Tibial artery (tissue), 4 donors: ENCODE results near the gene ADAMTSL1.

Source experiments
- DNase-seq, 2 donors: peaks; one replicate each; pipeline ENCODE4 v3.0.0-alpha.2; 2019
- H3K27ac ChIP-seq, 2 donors: fragments of 200-600 bp; sonication (generic) in 1 of 2; 1 replicate in 1 of 2; 2 replicates in 1 of 2; pipeline ENCODE4 v1.5.1; 2018 to 2019; ENCODE audit warnings: mild to moderate bottlenecking in 1 of 2
- H3K27me3 ChIP-seq, 2 donors: fragments of 200-600 bp; sonication (generic) in 1 of 2; one replicate each; pipeline versions ENCODE4 v1.5.1 to v1.6.0; 2016 to 2019
- H3K36me3 ChIP-seq, 3 donors: fragments of 200-600 bp; sonication (generic) in 2 of 3; one replicate each; pipeline ENCODE4 v1.5.1; 2016 to 2019; ENCODE audit warnings: mild to moderate bottlenecking in 2 of 3
- H3K4me1 ChIP-seq, 4 donors: fragments of 200-600 bp; sonication (generic) in 2 of 4; 1 replicate in 3 of 4; 2 replicates in 1 of 4; pipeline ENCODE4 v1.5.1; 2016 to 2019
- H3K4me3 ChIP-seq, 2 donors: fragments of 200-600 bp; sonication (generic) in 1 of 2; 1 replicate in 1 of 2; 2 replicates in 1 of 2; pipeline ENCODE4 v1.5.1; 2018 to 2019; ENCODE audit warnings: mild to moderate bottlenecking in 2 of 2
- H3K9me3 ChIP-seq, 3 donors: fragments of 200-600 bp; sonication (generic) in 1 of 3; one replicate each; pipeline ENCODE4 v1.5.1; 2016 to 2019
- CTCF ChIP-seq, 2 experiments: fragments of 200-600 bp in 1 of 2; fragments of 450-650 bp in 1 of 2; IDR thresholded peaks; one replicate each; pipeline ENCODE4 v1.5.1; 2017 to 2019; ENCODE audit warnings: antibody characterized with exemption in 2 of 2, mild to moderate bottlenecking in 1 of 2, moderate library complexity in 1 of 2
- intact Hi-C: fragments of 100-400 bp; cut with DNase I; formaldehyde crosslinking; loops from one replicate; pipeline ENCODE4 v1.15.0; 2023; ENCODE audit warnings: low total_unique reads

ADAMTSL1 gene

GRCh38 chr9:18622186-18622836 is 148.4 kb downstream of the ADAMTSL1 start:
- intact Hi-C loops: no loop called here
- no peaks in the 10 kb centered on the region for H3K27me3 ChIP-seq
- H3K4me1 ChIP-seq: peaks cover 0 to under 1% (median 0%) of the 10 kb centered on the region in 4 donors
- H3K27ac ChIP-seq: no peak overlapping the region
- no peak for DNase-seq
- no peak for TF ChIP-seq CTCF (IDR thresholded peaks at IDR 0.05)
- no peaks in the 10 kb centered on the region for H3K9me3 ChIP-seq
- no peaks in the 10 kb centered on the region for H3K36me3 ChIP-seq
- no peak overlapping the region for H3K4me3 ChIP-seq

GRCh38 chr9:18623221-18624079 is 149.5 kb downstream of the ADAMTSL1 start:
- DNase-seq: no peak
- intact Hi-C loops: no loop called here
- Histone ChIP-seq H3K4me3 (no peak overlapping the region), H3K9me3 (peaks cover 0 to 6% (median 0%) of the 10 kb centered on the region in 3 donors), H3K27ac (no peak overlapping the region), H3K36me3 (no peaks in the 10 kb centered on the region), H3K27me3 (no peaks in the 10 kb centered on the region), H3K4me1 (no peaks in the 10 kb centered on the region)
- no peak for TF ChIP-seq CTCF (IDR thresholded peaks at IDR 0.05)

- Histone ChIP-seq H3K27me3 (no peaks in the 10 kb centered on the region), H3K9me3 (peaks cover 0 to 6% (median 0%) of the 10 kb centered on the region in 3 donors), H3K4me1 (peaks cover 0 to 12% (median 2%) of the 10 kb centered on the region in 4 donors), H3K27ac (no peak overlapping the region), H3K4me3 (no peak overlapping the region), H3K36me3 (no peaks in the 10 kb centered on the region)
- no peak for DNase-seq
- TF ChIP-seq CTCF (IDR thresholded peaks at IDR 0.05): no peak
- intact Hi-C loops: no loop called here
Observed at GRCh38 chr9:18626046-18626698, 152.2 kb downstream of the ADAMTSL1 start.

GRCh38 chr9:18629136-18629535 is 155.2 kb downstream of the ADAMTSL1 start:
- H3K9me3 ChIP-seq: peaks cover 0 to 6% (median 0%) of the 10 kb centered on the region in 3 donors
- no peak overlapping the region for H3K4me3 ChIP-seq
- no peaks in the 10 kb centered on the region for H3K36me3 ChIP-seq
- no peak overlapping the region for H3K27ac ChIP-seq
- H3K4me1 ChIP-seq: peaks cover 0 to 30% (median 9%) of the 10 kb centered on the region in 4 donors
- intact Hi-C loops: no loop called here
- no peak for DNase-seq
- no peak for TF ChIP-seq CTCF (IDR thresholded peaks at IDR 0.05)
- H3K27me3 ChIP-seq: no peaks in the 10 kb centered on the region

- Histone ChIP-seq H3K27me3 (no peaks in the 10 kb centered on the region), H3K4me1 (peaks cover 0 to 30% (median 9%) of the 10 kb centered on the region in 4 donors), H3K36me3 (no peaks in the 10 kb centered on the region), H3K27ac (peak overlapping the region; percentile 49 to 61), H3K9me3 (peaks cover 0 to 2% (median 0%) of the 10 kb centered on the region in 3 donors), H3K4me3 (no peak overlapping the region)
- intact Hi-C loops: no loop called here
- TF ChIP-seq CTCF (IDR thresholded peaks at IDR 0.05): no peak
- DNase-seq: peak; percentile 27 to 66
Observed at GRCh38 chr9:18632632-18633403, 158.9 kb downstream of the ADAMTSL1 start.
